ENCODE measurements around the gene RRP1B. TPM values are rescaled to one million over a fixed set of nuclear protein-coding genes. Genes with fewer than 3 reads are reported as not detected.

Gene RRP1B
- total and polyA plus RNA-seq, 2 experiments from 2014 or later: 54.8 to 95.7 TPM

DNA sequence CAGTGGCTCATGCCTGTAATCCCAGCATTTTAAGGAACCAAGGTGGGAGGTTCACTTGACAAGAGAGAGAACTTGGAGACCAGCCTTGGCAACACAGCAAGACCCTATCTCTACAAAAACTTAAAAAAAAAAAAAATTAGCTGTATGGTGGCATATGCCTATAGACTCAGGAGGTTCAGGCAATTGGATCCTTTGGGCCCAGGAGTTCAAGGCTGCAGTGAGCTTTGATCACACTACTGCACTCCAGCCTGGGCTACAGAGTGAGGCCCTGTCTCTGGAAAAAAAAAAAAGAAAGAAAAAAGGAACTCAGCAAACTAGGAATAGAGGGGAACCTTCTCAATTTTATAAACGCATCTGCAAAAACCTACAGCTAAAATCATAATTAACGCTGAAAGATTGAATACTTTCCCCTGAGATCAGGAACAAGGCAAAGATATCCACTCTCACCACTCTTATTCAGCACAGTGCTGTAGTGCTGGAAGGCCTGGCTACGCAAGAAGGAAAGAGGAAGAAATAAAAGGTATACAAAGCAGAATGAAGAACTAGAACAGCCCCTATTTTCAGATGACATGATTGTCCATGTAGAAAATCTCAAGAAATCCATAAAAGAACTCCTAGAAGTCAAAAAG is 21.7 kb upstream of the RRP1B start:
- no peak overlapping the region for H3K4me3 ChIP-seq
- TF ChIP-seq EZH2 (IDR thresholded peaks at IDR 0.05; ENCODE audit: low read depth, unreplicated experiment) (no peak), NANOG (IDR thresholded peaks at IDR 0.05; ENCODE audit: borderline replicate concordance) (no peak), ZNF114 (CRISPR knock-in tag; IDR thresholded peaks at IDR 0.05) (no peak)
- TF ChIP-seq, protein P1, sequence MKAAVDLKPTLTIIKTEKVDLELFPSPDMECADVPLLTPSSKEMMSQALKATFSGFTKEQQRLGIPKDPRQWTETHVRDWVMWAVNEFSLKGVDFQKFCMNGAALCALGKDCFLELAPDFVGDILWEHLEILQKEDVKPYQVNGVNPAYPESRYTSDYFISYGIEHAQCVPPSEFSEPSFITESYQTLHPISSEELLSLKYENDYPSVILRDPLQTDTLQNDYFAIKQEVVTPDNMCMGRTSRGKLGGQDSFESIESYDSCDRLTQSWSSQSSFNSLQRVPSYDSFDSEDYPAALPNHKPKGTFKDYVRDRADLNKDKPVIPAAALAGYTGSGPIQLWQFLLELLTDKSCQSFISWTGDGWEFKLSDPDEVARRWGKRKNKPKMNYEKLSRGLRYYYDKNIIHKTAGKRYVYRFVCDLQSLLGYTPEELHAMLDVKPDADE (IDR thresholded peaks at IDR 0.05): no peak
- TF ChIP-seq, protein P2, sequence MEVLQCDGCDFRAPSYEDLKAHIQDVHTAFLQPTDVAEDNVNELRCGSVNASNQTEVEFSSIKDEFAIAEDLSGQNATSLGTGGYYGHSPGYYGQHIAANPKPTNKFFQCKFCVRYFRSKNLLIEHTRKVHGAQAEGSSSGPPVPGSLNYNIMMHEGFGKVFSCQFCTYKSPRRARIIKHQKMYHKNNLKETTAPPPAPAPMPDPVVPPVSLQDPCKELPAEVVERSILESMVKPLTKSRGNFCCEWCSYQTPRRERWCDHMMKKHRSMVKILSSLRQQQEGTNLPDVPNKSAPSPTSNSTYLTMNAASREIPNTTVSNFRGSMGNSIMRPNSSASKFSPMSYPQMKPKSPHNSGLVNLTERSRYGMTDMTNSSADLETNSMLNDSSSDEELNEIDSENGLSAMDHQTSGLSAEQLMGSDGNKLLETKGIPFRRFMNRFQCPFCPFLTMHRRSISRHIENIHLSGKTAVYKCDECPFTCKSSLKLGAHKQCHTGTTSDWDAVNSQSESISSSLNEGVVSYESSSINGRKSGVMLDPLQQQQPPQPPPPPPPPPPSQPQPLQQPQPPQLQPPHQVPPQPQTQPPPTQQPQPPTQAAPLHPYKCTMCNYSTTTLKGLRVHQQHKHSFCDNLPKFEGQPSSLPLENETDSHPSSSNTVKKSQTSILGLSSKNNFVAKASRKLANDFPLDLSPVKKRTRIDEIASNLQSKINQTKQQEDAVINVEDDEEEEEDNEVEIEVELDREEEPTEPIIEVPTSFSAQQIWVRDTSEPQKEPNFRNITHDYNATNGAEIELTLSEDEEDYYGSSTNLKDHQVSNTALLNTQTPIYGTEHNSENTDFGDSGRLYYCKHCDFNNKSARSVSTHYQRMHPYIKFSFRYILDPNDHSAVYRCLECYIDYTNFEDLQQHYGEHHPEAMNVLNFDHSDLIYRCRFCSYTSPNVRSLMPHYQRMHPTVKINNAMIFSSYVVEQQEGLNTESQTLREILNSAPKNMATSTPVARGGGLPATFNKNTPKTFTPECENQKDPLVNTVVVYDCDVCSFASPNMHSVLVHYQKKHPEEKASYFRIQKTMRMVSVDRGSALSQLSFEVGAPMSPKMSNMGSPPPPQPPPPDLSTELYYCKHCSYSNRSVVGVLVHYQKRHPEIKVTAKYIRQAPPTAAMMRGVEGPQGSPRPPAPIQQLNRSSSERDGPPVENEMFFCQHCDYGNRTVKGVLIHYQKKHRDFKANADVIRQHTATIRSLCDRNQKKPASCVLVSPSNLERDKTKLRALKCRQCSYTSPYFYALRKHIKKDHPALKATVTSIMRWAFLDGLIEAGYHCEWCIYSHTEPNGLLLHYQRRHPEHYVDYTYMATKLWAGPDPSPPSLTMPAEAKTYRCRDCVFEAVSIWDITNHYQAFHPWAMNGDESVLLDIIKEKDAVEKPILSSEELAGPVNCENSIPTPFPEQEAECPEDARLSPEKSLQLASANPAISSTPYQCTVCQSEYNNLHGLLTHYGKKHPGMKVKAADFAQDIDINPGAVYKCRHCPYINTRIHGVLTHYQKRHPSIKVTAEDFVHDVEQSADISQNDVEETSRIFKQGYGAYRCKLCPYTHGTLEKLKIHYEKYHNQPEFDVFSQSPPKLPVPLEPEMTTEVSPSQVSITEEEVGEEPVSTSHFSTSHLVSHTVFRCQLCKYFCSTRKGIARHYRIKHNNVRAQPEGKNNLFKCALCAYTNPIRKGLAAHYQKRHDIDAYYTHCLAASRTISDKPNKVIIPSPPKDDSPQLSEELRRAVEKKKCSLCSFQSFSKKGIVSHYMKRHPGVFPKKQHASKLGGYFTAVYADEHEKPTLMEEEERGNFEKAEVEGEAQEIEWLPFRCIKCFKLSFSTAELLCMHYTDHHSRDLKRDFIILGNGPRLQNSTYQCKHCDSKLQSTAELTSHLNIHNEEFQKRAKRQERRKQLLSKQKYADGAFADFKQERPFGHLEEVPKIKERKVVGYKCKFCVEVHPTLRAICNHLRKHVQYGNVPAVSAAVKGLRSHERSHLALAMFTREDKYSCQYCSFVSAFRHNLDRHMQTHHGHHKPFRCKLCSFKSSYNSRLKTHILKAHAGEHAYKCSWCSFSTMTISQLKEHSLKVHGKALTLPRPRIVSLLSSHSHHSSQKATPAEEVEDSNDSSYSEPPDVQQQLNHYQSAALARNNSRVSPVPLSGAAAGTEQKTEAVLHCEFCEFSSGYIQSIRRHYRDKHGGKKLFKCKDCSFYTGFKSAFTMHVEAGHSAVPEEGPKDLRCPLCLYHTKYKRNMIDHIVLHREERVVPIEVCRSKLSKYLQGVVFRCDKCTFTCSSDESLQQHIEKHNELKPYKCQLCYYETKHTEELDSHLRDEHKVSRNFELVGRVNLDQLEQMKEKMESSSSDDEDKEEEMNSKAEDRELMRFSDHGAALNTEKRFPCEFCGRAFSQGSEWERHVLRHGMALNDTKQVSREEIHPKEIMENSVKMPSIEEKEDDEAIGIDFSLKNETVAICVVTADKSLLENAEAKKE (CRISPR knock-in tag; IDR thresholded peaks at IDR 0.05): no peak
- no peak overlapping the region for H3K27ac Mint-ChIP-seq
- no peaks in the 10 kb centered on the region for H4K20me1 ChIP-seq (replicated peaks; ENCODE audit: insufficient read depth)
- H3K79me2 ChIP-seq (replicated peaks; ENCODE audit: insufficient read depth): no peaks in the 10 kb centered on the region
- H3K9me2 ChIP-seq (ENCODE audit: insufficient read depth): no peaks in the 10 kb centered on the region
- no peaks in the 10 kb centered on the region for H3K27me3 Mint-ChIP-seq (ENCODE audit: insufficient read depth, low read depth, poor library complexity)
- no peak overlapping the region for H3K27ac ChIP-seq (ENCODE audit: low read depth)
- no peaks in the 10 kb centered on the region for H3K4me1 Mint-ChIP-seq
- H3K36me3 ChIP-seq (ENCODE audit: insufficient read depth): no peaks in the 10 kb centered on the region
- H3K4me1 ChIP-seq (ENCODE audit: insufficient read depth): no peaks in the 10 kb centered on the region
- H3K27me3 ChIP-seq (ENCODE audit: insufficient read depth): no peaks in the 10 kb centered on the region
- H2AFZ ChIP-seq: no peak overlapping the region
- no peak overlapping the region for H3K4me3 Mint-ChIP-seq
- H3F3A ChIP-seq (replicated peaks; ENCODE audit: low read depth): no peaks in the 10 kb centered on the region
- H3K36me3 Mint-ChIP-seq (ENCODE audit: low read depth): no peaks in the 10 kb centered on the region
- DNase-seq (ENCODE audit: low spot score) (no peak), ATAC-seq (no peak)
- no peaks in the 10 kb centered on the region for H3K9me3 Mint-ChIP-seq
- H3K4me2 ChIP-seq: no peak overlapping the region

All from GM23338 (cell line).